GM12878 (cell line): ENCODE data around the gene PDXP. TPM values are rescaled to one million over a fixed set of nuclear protein-coding genes. Genes with fewer than 3 reads are reported as not detected.

ENCODE experiments used
- ATF7 ChIP-seq: fragments of 450-650 bp; IDR thresholded peaks from 2 replicates; pipeline ENCODE4 v1.6.1; 2016; ENCODE audit warnings: low read depth, mild to moderate bottlenecking
- BMI1 ChIP-seq: fragments of 450-650 bp; IDR thresholded peaks from 2 replicates; pipeline ENCODE4 v1.6.1; 2016; ENCODE audit warnings: mild to moderate bottlenecking, moderate library complexity, borderline replicate concordance
- CBX3 ChIP-seq: fragments of 200-600 bp; sonication (generic); IDR thresholded peaks from 2 replicates; pipeline ENCODE4 v1.6.1; 2016; ENCODE audit warnings: low read depth, borderline replicate concordance
- CEBPZ ChIP-seq: fragments of 150-350 bp; IDR thresholded peaks from 2 replicates; pipeline ENCODE4 v1.6.1; 2016; ENCODE audit warnings: low read depth, low read length
- CTCF ChIP-seq, 3 experiments: IDR thresholded peaks in 2 of 3; conservative IDR thresholded peaks in 1 of 3; 2 replicates each; pipeline ENCODE4 v1.5.1; 2011; ENCODE audit warnings: low read depth in 3 of 3, low read length in 3 of 3, mild to moderate bottlenecking in 3 of 3, control low read depth in 2 of 3, moderate library complexity in 2 of 3, inconsistent platforms in 1 of 3, mixed read lengths in 1 of 3; ENCODE audit not compliant: control insufficient read depth in 2 of 3, insufficient read depth in 1 of 3; ENCODE audit errors: extremely low read depth in 1 of 3
- GATAD2B ChIP-seq: fragments of 450-650 bp; conservative IDR thresholded peaks from 2 replicates; pipeline ENCODE4 v1.6.1; 2017; ENCODE audit warnings: low read depth, mild to moderate bottlenecking, moderate library complexity
- JUND ChIP-seq: IDR thresholded peaks from 2 replicates; pipeline ENCODE4 v1.6.1; 2012; ENCODE audit warnings: low read depth, mild to moderate bottlenecking, low read length, improper control_type of control experiment, moderate library complexity
- MYB ChIP-seq: fragments of 150-350 bp; IDR thresholded peaks from 2 replicates; pipeline ENCODE4 v1.6.1; 2014; ENCODE audit warnings: mild to moderate bottlenecking, low read depth, low read length, borderline replicate concordance
- NFXL1 ChIP-seq: fragments of 450-650 bp; IDR thresholded peaks from 2 replicates; pipeline ENCODE4 v1.6.1; 2017; ENCODE audit warnings: antibody characterized with exemption, mild to moderate bottlenecking, borderline replicate concordance
- NKRF ChIP-seq: fragments of 450-650 bp; conservative IDR thresholded peaks from 2 replicates; pipeline ENCODE4 v1.6.1; 2017; ENCODE audit warnings: mild to moderate bottlenecking, moderate library complexity
- PAX8 ChIP-seq: fragments of 450-650 bp; IDR thresholded peaks from 2 replicates; pipeline ENCODE4 v1.6.1; 2017; ENCODE audit warnings: mild to moderate bottlenecking, moderate library complexity
- PBX3 ChIP-seq: IDR thresholded peaks from 2 replicates; pipeline ENCODE4 v1.6.1; 2011; ENCODE audit warnings: mild to moderate bottlenecking, low read depth, low read length, moderate library complexity; ENCODE audit not compliant: insufficient replicate concordance
- RELB ChIP-seq: fragments of 450-650 bp; IDR thresholded peaks from 2 replicates; pipeline ENCODE4 v1.6.1; 2017; ENCODE audit warnings: low read depth, mild to moderate bottlenecking, moderate library complexity
- RUNX3 ChIP-seq: IDR thresholded peaks from 2 replicates; pipeline ENCODE4 v1.6.1; 2012; ENCODE audit warnings: low read length, inconsistent platforms
- SIN3A ChIP-seq: IDR thresholded peaks from 2 replicates; pipeline ENCODE4 v1.6.1; 2012; ENCODE audit warnings: low read depth, low read length, improper control_type of control experiment
- TARDBP ChIP-seq: IDR thresholded peaks from 2 replicates; pipeline ENCODE4 v1.6.1; 2016; ENCODE audit warnings: borderline replicate concordance
- TCF12 ChIP-seq: IDR thresholded peaks from 2 replicates; pipeline ENCODE4 v1.6.1; 2011; ENCODE audit warnings: low read depth, mild to moderate bottlenecking, low read length
- TCF3 ChIP-seq: IDR thresholded peaks from 2 replicates; pipeline ENCODE4 v1.6.1; 2012; ENCODE audit warnings: low read depth, mild to moderate bottlenecking, low read length, borderline replicate concordance; ENCODE audit not compliant: insufficient read depth
- polyA plus RNA-seq, 11 experiments: library from polyadenylated mRNA; depleted of rRNA in 4 of 11; unstranded in 6 of 11; stranded (reverse) in 5 of 11; fragments of >200 nt; fragmentation: Nextera tagmentation in 4 of 11; fragmentation: Illumina TruSeq in 1 of 11; extraction: Ambion mirVana in 4 of 11; extraction: Trizol in 1 of 11; gene quantifications; 1 replicate in 1 of 11; 2 replicates in 10 of 11; pipeline versions ENCODE4 v1.2.1 to v1.2.3, GENCODE V29; 2011 to 2016; ENCODE audit warnings: inconsistent platforms in 2 of 11, missing spikeins in 2 of 11, low read depth in 1 of 11
- total RNA-seq, 4 experiments: library from RNA; depleted of rRNA in 3 of 4; stranded (reverse); fragments of >200 nt in 3 of 4; fragmentation: Illumina TruSeq in 1 of 4; extraction: Trizol in 1 of 4; gene quantifications; 2 replicates each; pipeline versions ENCODE4 v1.2.1 to v1.2.3, GENCODE V29; 2013 to 2021

Gene PDXP
- total and polyA plus RNA-seq, 10 of the 15 experiments (the other 5 are each of a cell fraction or from before 2014, with no cell fraction given), result 4.4 to 56.7 (median 34.6) TPM

- TF ChIP-seq NFXL1, result no peak
- TF ChIP-seq RUNX3, result peak; percentile 56; the same call in 1 of the 2 replicates
- 0 out of 2 replicates have a peak, but pooled peaks have one; percentile 60 for TF ChIP-seq GATAD2B
- TF ChIP-seq PBX3, result no peak
- peak; percentile 99 for TF ChIP-seq RELB
- TF ChIP-seq TARDBP, result peak; percentile 65; the same call in 1 of the 2 replicates
- TF ChIP-seq SIN3A, result peak; percentile 96
- TF ChIP-seq NKRF, result peak; percentile 91
- 0 out of 2 replicates have a peak, but pooled peaks have one; percentile 25 for TF ChIP-seq TCF12
- TF ChIP-seq MYB, result no peak
- TF ChIP-seq CBX3, result no peak
- no peak for TF ChIP-seq PAX8
- TF ChIP-seq CEBPZ, result no peak
- TF ChIP-seq ATF7, result peak; percentile 52; the same call in 1 of the 2 replicates
- TF ChIP-seq JUND, result 0 out of 2 replicates have a peak, but pooled peaks have one; percentile 3
- TF ChIP-seq BMI1, result no peak
- 0 out of 6 replicates have a peak, but pooled peaks of 1 of the 3 experiments have one; percentile 5 for TF ChIP-seq CTCF (IDR thresholded peaks at IDR 0.05 in 2 of 3, conservative IDR thresholded peaks at IDR 0.05 in 1 of 3; ENCODE audit: control insufficient read depth in 2 of 3, extremely low read depth in 1 of 3, insufficient read depth in 1 of 3, low read depth in 3 of 3, low read length in 3 of 3)
- no peak for TF ChIP-seq TCF3
These were observed 27.8 kb downstream of the PDXP start, which contains the start of gene NOL12 (continued) for GRCh38 chr22:37686002-37686982.
